Heart left ventricle (tissue), 16 donors: ENCODE measurements around the gene FAM234A. TPM values are rescaled to one million over a fixed set of nuclear protein-coding genes. Genes with fewer than 3 reads are reported as not detected.
"Not testable (repeated sequence)": the region's sequence is repeated elsewhere in the genome, so short reads cannot be mapped to it uniquely, and the experiment has no call there.

ENCODE experiments used
- ATAC-seq, 4 donors: fragments of 200-7000 bp; cut with Tn5 transposase; one replicate each; pipeline ENCODE4 v1.9.1; 2020 to 2022; ENCODE audit warnings: moderate library complexity in 4 of 4, mild to moderate bottlenecking in 3 of 4, moderate number of reproducible peaks in 1 of 4
- DNase-seq, 5 donors: peaks; one replicate each; pipeline ENCODE4 v3.0.0-alpha.2; 2020
- H3K27ac ChIP-seq, 12 donors: fragments of 200-600 bp; sonication (generic) in 4 of 12; one replicate each; pipeline versions ENCODE4 v1.5.0 to v1.8.0; 2016 to 2022; ENCODE audit warnings: mild to moderate bottlenecking in 2 of 12
- H3K27me3 ChIP-seq, 9 donors: fragments of 200-600 bp; sonication (generic) in 2 of 9; one replicate each; pipeline versions ENCODE4 v1.5.1 to v1.8.0; 2016 to 2022; ENCODE audit warnings: mild to moderate bottlenecking in 3 of 9
- H3K36me3 ChIP-seq, 9 donors: fragments of 200-600 bp; sonication (generic) in 2 of 9; one replicate each; pipeline versions ENCODE4 v1.5.0 to v1.8.0; 2018 to 2022; ENCODE audit warnings: mild to moderate bottlenecking in 2 of 9
- H3K4me1 ChIP-seq, 12 donors: fragments of 200-600 bp; sonication (generic) in 4 of 12; one replicate each; pipeline versions ENCODE4 v1.5.0 to v1.8.0; 2016 to 2022; ENCODE audit warnings: mild to moderate bottlenecking in 3 of 12
- H3K4me3 ChIP-seq, 12 donors: fragments of 200-600 bp; sonication (generic) in 4 of 12; one replicate each; pipeline versions ENCODE4 v1.5.0 to v1.8.0; 2017 to 2022; ENCODE audit warnings: mild to moderate bottlenecking in 9 of 12, moderate library complexity in 4 of 12
- H3K9me3 ChIP-seq, 12 donors: fragments of 200-600 bp; sonication (generic) in 4 of 12; one replicate each; pipeline versions ENCODE4 v1.5.0 to v1.8.0; 2016 to 2022; ENCODE audit warnings: mild to moderate bottlenecking in 1 of 12
- POLR2A ChIP-seq, 2 donors: fragments of 450-650 bp; IDR thresholded peaks; one replicate each; pipeline ENCODE4 v1.6.1; 2017; ENCODE audit warnings: antibody characterized with exemption in 2 of 2, mild to moderate bottlenecking in 2 of 2, moderate library complexity in 2 of 2
- WGBS, 4 donors: extraction: QIAGEN DNeasy Blood & Tissue Kit in 2 of 4; methylation state at CpG; one replicate each; pipeline versions ENCODE4 v1.1.5 to v1.1.7; 2013 to 2018; 5-methylcytosine and 5-hydroxymethylcytosine counted together
- intact Hi-C, 10 donors: fragments of 100-400 bp; cut with DNase I; formaldehyde crosslinking; loops; one replicate each; pipeline versions ENCODE4 v1.11.1 to v1.14.2; 2022
- polyA plus RNA-seq, 2 donors: library from polyadenylated mRNA; stranded (reverse); fragments of 200-250 nt; gene quantifications; one replicate each; pipeline ENCODE4 v1.2.3, GENCODE V29; 2013
- total RNA-seq, 9 donors: library from RNA; depleted of rRNA in 2 of 9; stranded (reverse); fragments of >200 nt in 2 of 9; fragmentation: NEBNext Ultra II Directional in 3 of 9; extraction: Animal tissue kit (Norgen Biotek cat#: 25700) in 3 of 9; gene quantifications; one replicate each; pipeline versions ENCODE4 v1.1.0 to v1.2.4, GENCODE V29; 2016 to 2023
- TF ChIP-seq, protein P1 (sequence below), 12 donors: fragments of 200-600 bp; sonication (generic) in 4 of 12; IDR thresholded peaks; one replicate each; pipeline versions ENCODE4 v1.5.0 to v1.8.0; 2018 to 2022; ENCODE audit warnings: antibody characterized with exemption in 12 of 12, mild to moderate bottlenecking in 5 of 12
- donor health status: ischemic (EF 13 %, LVEDD 7.1; RV severe dilation, severe dysfunction).
- donor health status: healthy with polysubstance abuse.
- donor health status: DM: no; HTN: yes; CAD: no.
- donor health status: DM: no; HTN: no; CAD: no.
- donor health status: ischemic (EF 25% LVEDD 6.9; RV normal size, moderate dysfunction).
- donor health status: ischemic (EF 25% LVEDD 5.7; RV mildly dilated, moderate dysfunction).
- donor health status: healthy.
- donor health status: DM: yes; HTN: yes; CAD: no.
- donor health status: ischemic (EF 35%, LVEDD 5.7; RV mildly dilated, moderate dysfunction).
- donor health status: nonischemic (EF 11% LVEDD 7.7; RV severe dilation, severe dysfunction).
- donor health status: DM: yes; HTN: yes; CAD: no.
- donor health status: PGD.
- donor health status: ischemic (EF 29% LVEDD 5.4; RV normal size, mild dysfunction).
- donor health status: nonischemic (EF 23%, LVEDD 6.1; RV moderate dilation, normal function).

The FAM234A gene
- total and polyA plus RNA-seq, 11 donors = 110 to 201 (median 146) TPM

GRCh38 chr16:265002-265529 lies 30.4 kb downstream of the FAM234A start:
- 89 to 95% (median 92%) methylated on average over 9 to 14 of the region's 14 CpGs for WGBS, 4 donors
- intact Hi-C loops = no loop called here
- Histone ChIP-seq H3K4me1 (no peaks in the 10 kb centered on the region), H3K27me3 (no peaks in the 10 kb centered on the region), H3K9me3 (no peaks in the 10 kb centered on the region), H3K36me3 (peaks cover 0 to 55% (median 48%) of the 10 kb centered on the region in 9 donors), H3K4me3 (no peak overlapping the region), H3K27ac (no peak overlapping the region)
- TF ChIP-seq, protein P1, sequence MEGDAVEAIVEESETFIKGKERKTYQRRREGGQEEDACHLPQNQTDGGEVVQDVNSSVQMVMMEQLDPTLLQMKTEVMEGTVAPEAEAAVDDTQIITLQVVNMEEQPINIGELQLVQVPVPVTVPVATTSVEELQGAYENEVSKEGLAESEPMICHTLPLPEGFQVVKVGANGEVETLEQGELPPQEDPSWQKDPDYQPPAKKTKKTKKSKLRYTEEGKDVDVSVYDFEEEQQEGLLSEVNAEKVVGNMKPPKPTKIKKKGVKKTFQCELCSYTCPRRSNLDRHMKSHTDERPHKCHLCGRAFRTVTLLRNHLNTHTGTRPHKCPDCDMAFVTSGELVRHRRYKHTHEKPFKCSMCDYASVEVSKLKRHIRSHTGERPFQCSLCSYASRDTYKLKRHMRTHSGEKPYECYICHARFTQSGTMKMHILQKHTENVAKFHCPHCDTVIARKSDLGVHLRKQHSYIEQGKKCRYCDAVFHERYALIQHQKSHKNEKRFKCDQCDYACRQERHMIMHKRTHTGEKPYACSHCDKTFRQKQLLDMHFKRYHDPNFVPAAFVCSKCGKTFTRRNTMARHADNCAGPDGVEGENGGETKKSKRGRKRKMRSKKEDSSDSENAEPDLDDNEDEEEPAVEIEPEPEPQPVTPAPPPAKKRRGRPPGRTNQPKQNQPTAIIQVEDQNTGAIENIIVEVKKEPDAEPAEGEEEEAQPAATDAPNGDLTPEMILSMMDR (IDR thresholded peaks at IDR 0.05) = no peak
- TF ChIP-seq POLR2A (IDR thresholded peaks at IDR 0.05) = no peak
- ATAC-seq (no peak), DNase-seq (no peak)

DNA sequence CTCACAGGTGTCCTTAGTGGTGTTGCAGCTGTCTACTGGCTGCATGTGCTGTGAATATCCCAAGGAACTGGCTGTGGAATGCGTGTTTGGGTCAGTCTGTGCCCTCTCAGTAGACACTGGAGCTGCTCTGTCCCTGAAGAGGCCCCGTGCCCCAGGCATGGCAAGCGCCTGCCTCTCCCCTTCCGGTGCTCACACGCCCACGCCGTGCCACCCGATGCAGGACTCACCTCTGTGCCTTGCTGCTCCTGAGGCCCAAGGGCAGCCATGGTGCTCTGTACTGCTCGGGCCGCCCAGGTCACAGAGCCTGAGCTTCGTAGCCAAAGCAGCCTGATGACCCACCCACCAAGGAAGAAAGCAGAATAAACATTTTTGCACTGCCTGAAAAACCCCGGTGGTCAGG lies 31.1 kb downstream of the FAM234A start:
- no peaks in the 10 kb centered on the region for H3K27me3 ChIP-seq
- no peak for TF ChIP-seq POLR2A (IDR thresholded peaks at IDR 0.05)
- TF ChIP-seq, protein P1 (IDR thresholded peaks at IDR 0.05) = no peak
- ATAC-seq (peak in 2 of 4 donors; percentile 1 to 19), DNase-seq (no peak)
- no peaks in the 10 kb centered on the region for H3K4me1 ChIP-seq
- H3K4me3 ChIP-seq = no peak overlapping the region
- peaks cover 0 to 49% (median 42%) of the 10 kb centered on the region in 9 donors for H3K36me3 ChIP-seq
- 61 to 78% (median 77%) methylated on average over 11 to 12 of the region's 12 CpGs for WGBS, 4 donors
- intact Hi-C loops = no loop called here
- H3K9me3 ChIP-seq = no peaks in the 10 kb centered on the region
- H3K27ac ChIP-seq = no peak overlapping the region

- H3K4me3 ChIP-seq = no peak overlapping the region
- no peak for TF ChIP-seq POLR2A (IDR thresholded peaks at IDR 0.05)
- TF ChIP-seq, protein P1 (IDR thresholded peaks at IDR 0.05) = no peak
- ATAC-seq (peak in 2 of 4 donors; percentile 5 to 12), DNase-seq (no peak)
- 71 to 76% (median 73%) methylated on average over 16 to 25 of the region's 25 CpGs for WGBS, 4 donors
- peaks cover 0 to 41% (median 34%) of the 10 kb centered on the region in 9 donors for H3K36me3 ChIP-seq
- no peaks in the 10 kb centered on the region for H3K4me1 ChIP-seq
- intact Hi-C loops = no loop called here
- no peaks in the 10 kb centered on the region for H3K27me3 ChIP-seq
- no peaks in the 10 kb centered on the region for H3K9me3 ChIP-seq
- H3K27ac ChIP-seq = no peak overlapping the region
These were observed 31.9 kb downstream of the FAM234A start for GRCh38 chr16:266258-267164.

DNA sequence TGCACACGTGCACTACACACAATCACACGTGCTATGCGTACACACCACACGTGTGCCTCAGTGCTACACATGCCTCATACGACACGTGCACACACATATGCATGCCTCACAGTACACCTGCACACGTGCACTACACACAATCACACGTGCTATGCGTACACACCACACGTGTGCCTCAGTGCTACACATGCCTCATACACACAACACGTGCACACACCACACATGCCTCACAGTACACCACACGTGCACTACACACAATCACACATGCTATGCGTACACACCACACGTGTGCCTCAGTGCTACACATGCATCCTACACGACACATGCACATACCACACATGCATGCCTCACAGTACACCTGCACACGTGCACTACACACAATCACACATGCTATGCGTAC lies 32.9 kb downstream of the FAM234A start:
- intact Hi-C loops, H3K9me3 ChIP-seq, H3K4me3 ChIP-seq, H3K4me1 ChIP-seq, ATAC-seq, H3K27me3 ChIP-seq, H3K27ac ChIP-seq, DNase-seq: not testable (repeated sequence)
- peaks cover 0 to 30% (median 23%) of the 10 kb centered on the region in 9 donors for H3K36me3 ChIP-seq
- WGBS, 4 donors = 83 to 89% (median 84%) methylated on average over 17 of the region's 17 CpGs
